HUDEP-2 (cell line): ENCODE measurements around the gene TMEM207.
A peak's percentile ranks its signal among the peaks of the same experiment; 100 is the strongest.

Source experiments
- DNase-seq, 76 experiments: peaks; one replicate each; lab custom pipeline; 2025; ENCODE audit not compliant: unreplicated experiment in 76 of 76; lab: John Stamatoyannopoulos, UW

The TMEM207 gene

GRCh38 chr3:190388703-190389102 is 61.0 kb downstream of the TMEM207 start:
- no peak for DNase-seq

GRCh38 chr3:190387578-190388213 is 62.0 kb downstream of the TMEM207 start, which contains the start of gene CLDN16:
TSS of gene CLDN16 (plus strand) at chr3:190388163. CDS start at chr3:190388330, 167 bp downstream.
- DNase-seq = no peak

- DNase-seq = no peak
Measured at GRCh38 chr3:190385731-190386688, 63.7 kb downstream of the TMEM207 start.

GRCh38 chr3:190384309-190384756 is 65.4 kb downstream of the TMEM207 start:
- peak in 11 of 76 experiments; percentile 2 to 45 (median 11) for DNase-seq

GRCh38 chr3:190382082-190382481 is 67.6 kb downstream of the TMEM207 start:
- DNase-seq = no peak

- DNase-seq = no peak
Measured at GRCh38 chr3:190381441-190381840, 68.3 kb downstream of the TMEM207 start.

GRCh38 chr3:190380184-190380583 is 69.5 kb downstream of the TMEM207 start:
- no peak for DNase-seq
